SU-DHL-6 (cell line): ENCODE results near the gene TIRAP.
A peak's percentile ranks its signal among the peaks of the same experiment; 100 is the strongest.

Experiments
- H2AFZ ChIP-seq: fragments of 200-600 bp; sonication (generic); 2 replicates; pipeline ENCODE4 v1.6.1; 2014; ENCODE audit warnings: low read depth, mild to moderate bottlenecking, moderate library complexity, mixed read lengths, antibody characterized with exemption, low read length; ENCODE audit not compliant: severe bottlenecking
- H3F3A ChIP-seq: fragments of 200-600 bp; shearing (Covaris generic); 2 replicates; pipeline ENCODE4 v1.6.0; 2016; ENCODE audit warnings: antibody characterized with exemption, mild to moderate bottlenecking; ENCODE audit not compliant: insufficient read depth
- H3K27ac ChIP-seq: fragments of 200-600 bp; sonication (generic); 2 replicates; pipeline ENCODE4 v1.5.1; 2016; ENCODE audit warnings: low read depth, mild to moderate bottlenecking, low read length, moderate library complexity, mixed read lengths
- H3K27me3 ChIP-seq: fragments of 200-600 bp; sonication (generic), shearing (Covaris generic); 2 replicates; pipeline ENCODE4 v1.6.0; 2014; ENCODE audit warnings: mild to moderate bottlenecking, low read length
- H3K36me3 ChIP-seq: fragments of 200-600 bp; sonication (generic); 2 replicates; pipeline ENCODE4 v1.6.1; 2014; ENCODE audit warnings: mild to moderate bottlenecking, low read length, mixed read lengths
- H3K4me2 ChIP-seq: fragments of 300-600, 200-600 bp; shearing (Covaris generic), sonication (generic); 2 replicates; pipeline ENCODE4 v1.6.0; 2014; ENCODE audit warnings: low read length, low read depth, mild to moderate bottlenecking; ENCODE audit not compliant: poor library complexity, severe bottlenecking
- H3K4me3 ChIP-seq: fragments of 200-600 bp; sonication (generic); 2 replicates; pipeline ENCODE4 v1.5.1; 2014; ENCODE audit warnings: antibody characterized with exemption, low read length, mild to moderate bottlenecking, mixed read lengths; ENCODE audit not compliant: insufficient read depth, poor library complexity, severe bottlenecking
- H3K79me2 ChIP-seq: fragments of 200-600 bp; sonication (generic); 2 replicates; pipeline ENCODE4 v1.6.1; 2014; ENCODE audit warnings: mild to moderate bottlenecking, low read length, moderate library complexity; ENCODE audit not compliant: insufficient read depth
- H3K9ac ChIP-seq: fragments of 200-600 bp; sonication (generic); 2 replicates; pipeline ENCODE4 v1.7.0; 2014; ENCODE audit warnings: mild to moderate bottlenecking, low read length
- H3K9me2 ChIP-seq: fragments of 200-600 bp; sonication (generic); replicated peaks from 2 replicates; pipeline ENCODE4 v1.6.1; 2014; ENCODE audit warnings: low read length; ENCODE audit not compliant: insufficient read depth
- H3K9me3 ChIP-seq: fragments of 200-600 bp; sonication (generic); 2 replicates; pipeline ENCODE4 v1.6.1; 2014; ENCODE audit warnings: low read length, mixed read lengths; ENCODE audit not compliant: insufficient read depth
- H4K20me1 ChIP-seq: fragments of 200-600 bp; sonication (generic); 2 replicates; pipeline ENCODE4 v1.6.1; 2014; ENCODE audit warnings: low read depth, mild to moderate bottlenecking, antibody characterized with exemption, low read length, moderate library complexity, mixed read lengths
- CTCF ChIP-seq: fragments of 200-600 bp; sonication (generic); IDR thresholded peaks from one replicate; pipeline ENCODE4 v1.5.1; 2017; ENCODE audit warnings: antibody characterized with exemption, mild to moderate bottlenecking, low read length, moderate library complexity; ENCODE audit not compliant: insufficient read depth, poor library complexity, severe bottlenecking
- EZH2phosphoT487 ChIP-seq: fragments of 200-600 bp; sonication (generic), shearing (Covaris generic); conservative IDR thresholded peaks from 2 replicates; pipeline ENCODE4 v1.6.1; 2018; ENCODE audit warnings: mild to moderate bottlenecking, antibody characterized with exemption, low read length, moderate library complexity, mixed read lengths

The TIRAP gene

GRCh38 chr11:126268708-126269579, 13.9 kb upstream of the TIRAP start, which contains the start of the genes FOXRED1 and SRPRA:
Gene FOXRED1 (plus strand): TSS chr11:126269154. CDS start chr11:126269207, 53 bp downstream.
Gene SRPRA (minus strand): TSS chr11:126268895. CDS start chr11:126268804, 91 bp downstream.
- Histone ChIP-seq H3K79me2 (peaks cover 25% of the 10 kb centered on the region), H3K9me2 (no peaks in the 10 kb centered on the region), H3K36me3 (no peaks in the 10 kb centered on the region)

GRCh38 chr11:126277322-126277721, 5.6 kb upstream of the TIRAP start:
- no peaks in the 10 kb centered on the region for H3F3A ChIP-seq
- H3K27me3 ChIP-seq: no peaks in the 10 kb centered on the region
- H3K4me3 ChIP-seq: no peak overlapping the region
- H3K9ac ChIP-seq: no peak overlapping the region
- TF ChIP-seq EZH2phosphoT487: no peak
- no peak for TF ChIP-seq CTCF
- H3K9me2 ChIP-seq: no peaks in the 10 kb centered on the region
- H3K36me3 ChIP-seq: no peaks in the 10 kb centered on the region
- no peak overlapping the region for H2AFZ ChIP-seq
- H3K27ac ChIP-seq: no peak overlapping the region
- no peaks in the 10 kb centered on the region for H4K20me1 ChIP-seq
- no peaks in the 10 kb centered on the region for H3K9me3 ChIP-seq
- H3K4me2 ChIP-seq: no peak overlapping the region
- no peaks in the 10 kb centered on the region for H3K79me2 ChIP-seq

More at GRCh38 chr11:126268708-126269579, 13.9 kb upstream of the TIRAP start, which contains the start of the genes FOXRED1 and SRPRA:
- Histone ChIP-seq H3K9ac (peak within 1 kb of the TSS; percentile 74), H3K27me3 (no peaks in the 10 kb centered on the region), H2AFZ (peak within 1 kb of the TSS; percentile 76), H4K20me1 (no peaks in the 10 kb centered on the region), H3F3A (no peaks in the 10 kb centered on the region), H3K27ac (0 out of 2 replicates have a peak within 1 kb of the TSS, but pooled peaks have one; percentile 23), H3K4me3 (peak within 1 kb of the TSS; percentile 75), H3K9me3 (no peaks in the 10 kb centered on the region), H3K4me2 (peak within 1 kb of the TSS; percentile 80)
- TF ChIP-seq CTCF (no peak), EZH2phosphoT487 (no peak)

- no peaks in the 10 kb centered on the region for H3K36me3 ChIP-seq
Observed at GRCh38 chr11:126277780-126278179, 5.1 kb upstream of the TIRAP start.

More at GRCh38 chr11:126277780-126278179, 5.1 kb upstream of the TIRAP start:
- Histone ChIP-seq H3K9me2 (no peaks in the 10 kb centered on the region), H3K79me2 (no peaks in the 10 kb centered on the region), H3K4me2 (no peak overlapping the region), H4K20me1 (no peaks in the 10 kb centered on the region), H3K9ac (no peak overlapping the region), H3F3A (no peaks in the 10 kb centered on the region), H3K27ac (no peak overlapping the region), H2AFZ (no peak overlapping the region), H3K9me3 (no peaks in the 10 kb centered on the region), H3K27me3 (no peaks in the 10 kb centered on the region), H3K4me3 (no peak overlapping the region)
- no peak for TF ChIP-seq EZH2phosphoT487
- no peak for TF ChIP-seq CTCF
